Measurements from ENCODE around the gene RANBP3.

Gene RANBP3

GRCh38 chr19:5948752-5949564, 29.0 kb downstream of the RANBP3 start:
- DNase-seq: no peak

- DNase-seq: no peak
Measured at GRCh38 chr19:5947435-5947834, 30.5 kb downstream of the RANBP3 start.

GRCh38 chr19:5943623-5944022, 34.3 kb downstream of the RANBP3 start:
- no peak for DNase-seq

- DNase-seq: no peak
Measured at GRCh38 chr19:5943045-5943444, 34.9 kb downstream of the RANBP3 start.

- no peak for DNase-seq
Measured at GRCh38 chr19:5941673-5942072, 36.3 kb downstream of the RANBP3 start.

- DNase-seq: no peak
Measured at GRCh38 chr19:5940260-5941208, 37.4 kb downstream of the RANBP3 start.

- DNase-seq: no peak
Measured at GRCh38 chr19:5937550-5937949, 40.4 kb downstream of the RANBP3 start.

GRCh38 chr19:5936292-5936592, 41.7 kb downstream of the RANBP3 start:
- DNase-seq: no peak

GRCh38 chr19:5935473-5936291, 42.3 kb downstream of the RANBP3 start:
- DNase-seq: no peak

- no peak for DNase-seq
Measured at GRCh38 chr19:5934774-5935472, 43.0 kb downstream of the RANBP3 start.

- DNase-seq: no peak
Measured at GRCh38 chr19:5934069-5934401, 43.9 kb downstream of the RANBP3 start.

GRCh38 chr19:5933391-5934068, 44.4 kb downstream of the RANBP3 start:
- no peak for DNase-seq

- no peak for DNase-seq
Measured at GRCh38 chr19:5932609-5933262, 45.2 kb downstream of the RANBP3 start.

- DNase-seq: no peak
Measured at GRCh38 chr19:5932146-5932545, 45.8 kb downstream of the RANBP3 start.

- no peak for DNase-seq
Measured at GRCh38 chr19:5931251-5931650, 46.7 kb downstream of the RANBP3 start.

- no peak for DNase-seq
Measured at GRCh38 chr19:5929625-5930024, 48.3 kb downstream of the RANBP3 start.

- no peak for DNase-seq
Measured at GRCh38 chr19:5929179-5929578, 48.8 kb downstream of the RANBP3 start.

GRCh38 chr19:5927441-5927821, 50.5 kb downstream of the RANBP3 start:
- DNase-seq: no peak

- DNase-seq: no peak
Measured at GRCh38 chr19:5926641-5927440, 51.1 kb downstream of the RANBP3 start.

- no peak for DNase-seq
Measured at GRCh38 chr19:5925830-5926427, 52.0 kb downstream of the RANBP3 start.
